Peyer's patch (tissue), 4 donors: ENCODE measurements around the gene PTGIR.

ENCODE experiments used
- CTCF ChIP-seq, 6 experiments: fragments of 450-650 bp in 4 of 6; fragments of 200-600 bp in 2 of 6; sonication (generic) in 1 of 6; IDR thresholded peaks; one replicate each; pipeline ENCODE4 v1.5.1; 2017 to 2019; ENCODE audit warnings: antibody characterized with exemption in 6 of 6, mild to moderate bottlenecking in 3 of 6, moderate library complexity in 1 of 6
- POLR2A ChIP-seq, 2 donors: fragments of 450-650 bp; IDR thresholded peaks; one replicate each; pipeline ENCODE4 v1.5.1; 2017; ENCODE audit warnings: antibody characterized with exemption in 2 of 2, mild to moderate bottlenecking in 2 of 2, moderate library complexity in 2 of 2

DNA sequence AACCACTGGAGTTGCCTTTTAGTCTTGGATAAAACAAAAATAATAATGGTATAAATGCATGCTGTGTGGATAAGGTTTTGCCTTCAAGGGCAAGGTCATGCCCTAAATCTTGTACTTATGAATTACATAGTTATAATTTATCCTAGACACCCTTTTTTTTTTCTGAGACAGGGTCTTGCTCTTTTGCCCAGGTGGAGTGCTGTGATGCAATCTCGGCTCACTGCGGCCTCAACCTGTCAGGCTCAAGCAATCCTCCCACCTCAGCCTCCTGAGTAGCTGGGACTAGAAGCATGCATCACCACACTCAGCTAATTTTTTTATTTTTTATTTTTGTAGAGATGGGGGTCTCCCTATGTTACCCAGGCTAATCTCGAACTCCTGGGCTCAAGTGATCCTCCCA lies 43.8 kb upstream of the PTGIR start:
- TF ChIP-seq CTCF (IDR thresholded peaks at IDR 0.05) (no peak), POLR2A (IDR thresholded peaks at IDR 0.05) (no peak)
